SK-N-SH (cell line): ENCODE data around the gene LTBP1. TPM values are rescaled to one million over a fixed set of nuclear protein-coding genes. Genes with fewer than 3 reads are reported as not detected.

Source experiments
- CTCF ChIA-PET: fragments of 300-600, 350-600 bp; formaldehyde crosslinking; extraction: SDS; loops from one replicate; lab custom pipeline; 2021; lab: Yijun Ruan, JAX
- POLR2A ChIA-PET: fragments of 350-600 bp; sonication (Branson Sonifier 250); formaldehyde crosslinking; extraction: SDS; loops from one replicate; lab custom pipeline; 2020; ENCODE audit warnings: antibody characterized with exemption, inconsistent platforms; lab: Yijun Ruan, JAX
- DNase-seq: peaks from one replicate; pipeline ENCODE4 v3.0.0; 2012
- H2AFZ ChIP-seq: fragments of 200-600 bp; sonication (generic); 2 replicates; pipeline ENCODE4 v1.8.1; 2016; ENCODE audit warnings: antibody characterized with exemption, mild to moderate bottlenecking, low read depth
- H3F3A ChIP-seq: fragments of 200-600 bp; sonication (generic); replicated peaks from 2 replicates; pipeline ENCODE3; 2016; ENCODE audit warnings: antibody characterized with exemption, mild to moderate bottlenecking; ENCODE audit not compliant: insufficient read depth
- H3K27ac ChIP-seq, 2 experiments: fragments of 200-500 bp in 1 of 2; fragments of 200-600 bp in 1 of 2; sonication (Bioruptor generic) in 1 of 2; sonication (generic), shearing (Covaris generic) in 1 of 2; 2 replicates each; pipeline versions ENCODE4 v1.5.1 to v1.6.1; 2014 to 2016; ENCODE audit warnings: low read depth in 2 of 2, inconsistent platforms in 1 of 2, low read length in 1 of 2, mild to moderate bottlenecking in 1 of 2, mixed read lengths in 1 of 2
- H3K27me3 ChIP-seq: fragments of 200-600 bp; sonication (generic), shearing (Covaris generic); 2 replicates; pipeline ENCODE4 v1.6.1; 2016; ENCODE audit warnings: mixed run types; ENCODE audit not compliant: insufficient read depth
- H3K36me3 ChIP-seq, 2 experiments: fragments of 200-500 bp in 1 of 2; fragments of 200-600 bp in 1 of 2; sonication (Bioruptor generic) in 1 of 2; sonication (generic) in 1 of 2; replicated peaks in 1 of 2; 2 replicates each; pipeline versions ENCODE3 to v1.5.1; 2014 to 2016; ENCODE audit warnings: low read length in 1 of 2, mild to moderate bottlenecking in 1 of 2; ENCODE audit not compliant: insufficient read depth in 2 of 2, control insufficient read depth in 1 of 2
- H3K4me1 ChIP-seq, 2 experiments: fragments of 200-500 bp in 1 of 2; fragments of 200-600 bp in 1 of 2; sonication (Bioruptor generic) in 1 of 2; sonication (generic), shearing (Covaris generic) in 1 of 2; 2 replicates each; pipeline versions ENCODE4 v1.5.1 to v1.6.1; 2014 to 2016; ENCODE audit warnings: low read depth in 1 of 2, low read length in 1 of 2, mixed run types in 1 of 2; ENCODE audit not compliant: insufficient read depth in 2 of 2, control insufficient read depth in 1 of 2
- H3K4me2 ChIP-seq: fragments of 200-600 bp; sonication (generic), shearing (Covaris generic); 2 replicates; pipeline ENCODE4 v1.6.1; 2017; ENCODE audit warnings: mixed run types
- H3K4me3 ChIP-seq, 2 experiments: fragments of 200-500 bp in 1 of 2; fragments of 200-600 bp in 1 of 2; sonication (Bioruptor generic) in 1 of 2; sonication (generic), shearing (Covaris generic) in 1 of 2; 2 replicates each; pipeline versions ENCODE4 v1.5.1 to v1.8.1; 2014 to 2016; ENCODE audit warnings: low read depth in 2 of 2, inconsistent platforms in 1 of 2, low read length in 1 of 2, mild to moderate bottlenecking in 1 of 2, mixed read lengths in 1 of 2, moderate library complexity in 1 of 2
- H3K79me2 ChIP-seq: fragments of 200-600 bp; sonication (generic); 2 replicates; pipeline ENCODE4 v1.8.1; 2017; ENCODE audit warnings: mild to moderate bottlenecking; ENCODE audit not compliant: insufficient read depth
- H3K9ac ChIP-seq: fragments of 200-600 bp; sonication (generic); 2 replicates; pipeline ENCODE4 v1.6.1; 2017; ENCODE audit warnings: mixed run types
- H3K9me2 ChIP-seq: fragments of 200-600 bp; sonication (generic); 2 replicates; pipeline ENCODE4 v1.6.1; 2017; ENCODE audit warnings: mixed run types
- H3K9me3 ChIP-seq: fragments of 200-600 bp; sonication (generic); 2 replicates; pipeline ENCODE4 v1.6.1; 2017; ENCODE audit warnings: mixed run types, mild to moderate bottlenecking, moderate library complexity
- H4K20me1 ChIP-seq: fragments of 200-600 bp; sonication (generic); 2 replicates; pipeline ENCODE4 v1.6.1; 2017; ENCODE audit warnings: mild to moderate bottlenecking, mixed run types; ENCODE audit not compliant: insufficient read depth
- CHD2 ChIP-seq: fragments of 150-350 bp; IDR thresholded peaks from 2 replicates; pipeline ENCODE4 v1.6.1; 2018; ENCODE audit warnings: low read length; ENCODE audit not compliant: partially characterized antibody
- EP300 ChIP-seq, 2 experiments: IDR thresholded peaks; 2 replicates each; pipeline versions ENCODE4 v1.4.0 to v1.6.1; 2012; ENCODE audit warnings: borderline replicate concordance in 1 of 2, low read depth in 1 of 2, low read length in 1 of 2
- EZH2phosphoT487 ChIP-seq: fragments of 200-600 bp; sonication (generic); IDR thresholded peaks from 2 replicates; pipeline ENCODE4 v1.6.1; 2017; ENCODE audit warnings: low read depth, mixed run types, mild to moderate bottlenecking, antibody characterized with exemption, moderate library complexity, borderline replicate concordance
- FOSL2 ChIP-seq: IDR thresholded peaks from 2 replicates; pipeline ENCODE4 v1.4.0; 2012; ENCODE audit warnings: low read depth, mild to moderate bottlenecking, moderate library complexity, borderline replicate concordance
- FOXJ3 ChIP-seq: sonication (generic); formaldehyde crosslinking; IDR thresholded peaks from 2 replicates; pipeline ENCODE4 v1.5.1; 2020; ENCODE audit warnings: mild to moderate bottlenecking, missing genetic modification reagents
- FOXM1 ChIP-seq: IDR thresholded peaks from 2 replicates; pipeline ENCODE4 v1.4.0; 2012; ENCODE audit warnings: low read depth, mild to moderate bottlenecking
- GABPA ChIP-seq: IDR thresholded peaks from 2 replicates; pipeline ENCODE4 v1.4.0; 2012; ENCODE audit warnings: low read depth, mild to moderate bottlenecking
- JUND ChIP-seq: IDR thresholded peaks from 2 replicates; pipeline ENCODE4 v1.4.0; 2012
- MAX ChIP-seq: IDR thresholded peaks from 2 replicates; pipeline ENCODE4 v1.4.0; 2012; ENCODE audit warnings: low read depth
- MEF2A ChIP-seq: IDR thresholded peaks from 2 replicates; pipeline ENCODE4 v1.4.0; 2012; ENCODE audit warnings: low read depth, borderline replicate concordance
- MXI1 ChIP-seq: IDR thresholded peaks from 2 replicates; pipeline ENCODE4 v1.6.1; 2012; ENCODE audit warnings: mild to moderate bottlenecking, low read depth, low read length, improper control_type of control experiment
- PBX3 ChIP-seq: IDR thresholded peaks from 2 replicates; pipeline ENCODE4; 2012
- RCOR1 ChIP-seq: fragments of 150-350 bp; IDR thresholded peaks from 2 replicates; pipeline ENCODE4 v1.6.1; 2017; ENCODE audit warnings: antibody characterized with exemption, low read length
- RFX5 ChIP-seq: IDR thresholded peaks from 2 replicates; pipeline ENCODE4 v1.6.1; 2012; ENCODE audit warnings: mild to moderate bottlenecking, improper control_type of control experiment, low read length
- RXRA ChIP-seq: IDR thresholded peaks from 2 replicates; pipeline ENCODE4 v1.4.0; 2012; ENCODE audit warnings: low read depth, mild to moderate bottlenecking, borderline replicate concordance
- SIN3A ChIP-seq: IDR thresholded peaks from 2 replicates; pipeline ENCODE4 v1.6.1; 2012; ENCODE audit warnings: low read depth, mild to moderate bottlenecking, low read length, moderate library complexity, borderline replicate concordance
- SMC3 ChIP-seq: IDR thresholded peaks from 2 replicates; pipeline ENCODE4 v1.6.1; 2012; ENCODE audit warnings: low read depth, low read length, improper control_type of control experiment
- TAF1 ChIP-seq: IDR thresholded peaks from 2 replicates; pipeline ENCODE4 v1.6.1; 2012; ENCODE audit warnings: low read depth, mild to moderate bottlenecking, low read length, moderate library complexity, borderline replicate concordance
- TCF12 ChIP-seq: IDR thresholded peaks from 2 replicates; pipeline ENCODE4 v1.4.0; 2012
- USF2 ChIP-seq: fragments of 150-350 bp; IDR thresholded peaks from 2 replicates; pipeline ENCODE4 v1.6.1; 2017; ENCODE audit warnings: antibody characterized with exemption, low read length, low read depth, borderline replicate concordance
- YY1 ChIP-seq: IDR thresholded peaks from 2 replicates; pipeline ENCODE4 v1.4.0; 2012; ENCODE audit warnings: low read depth, mild to moderate bottlenecking
- ZBTB33 ChIP-seq: IDR thresholded peaks from 2 replicates; pipeline ENCODE4 v1.4.0; 2012; ENCODE audit warnings: low read depth, borderline replicate concordance
- WGBS: methylation state at CpG from one replicate; pipeline ENCODE4 v1.1.6; 2017; ENCODE audit warnings: low lambda C conversion rate; 5-methylcytosine and 5-hydroxymethylcytosine counted together
- polyA plus RNA-seq, 3 experiments: library from polyadenylated mRNA; depleted of rRNA; stranded (reverse); fragments of >200 nt; gene quantifications; 2 replicates each; pipeline ENCODE4 v1.2.3, GENCODE V29; 2012

The LTBP1 gene
- polyA plus RNA-seq, 1 of the 3 experiments (the other 2 are of a cell fraction) = 467 TPM

GRCh38 chr2:32952761-32953476 lies 6.2 kb downstream of the LTBP1 start:
- Histone ChIP-seq H3K79me2 (no peaks in the 10 kb centered on the region), H3K27ac (no peak overlapping the region), H3K27me3 (no peaks in the 10 kb centered on the region), H3K4me2 (no peak overlapping the region), H3K4me1 (no peaks in the 10 kb centered on the region; a peak in 1 of 4 replicates)
- no peak for DNase-seq
- TF ChIP-seq RFX5 = no peak
- no peak for TF ChIP-seq CHD2
- TF ChIP-seq USF2 = no peak
- TF ChIP-seq SIN3A = no peak
- no peak for TF ChIP-seq EP300 (IDR thresholded peaks at IDR 0.05; ENCODE audit: borderline replicate concordance in 1 of 2, low read depth in 1 of 2, low read length in 1 of 2)
- TF ChIP-seq PBX3 = no peak
- TF ChIP-seq TAF1 = no peak
- TF ChIP-seq JUND = no peak
- no peak for TF ChIP-seq EZH2phosphoT487
- TF ChIP-seq SMC3 = no peak
- no peak for TF ChIP-seq MEF2A
- no peak for TF ChIP-seq RXRA
- TF ChIP-seq MAX = no peak
- no peak for TF ChIP-seq GABPA
- no peak for TF ChIP-seq FOXM1
- TF ChIP-seq MXI1 = no peak
- TF ChIP-seq, all 33 proteins: peak for 0
- Histone ChIP-seq H2AFZ (no peak overlapping the region), H3K4me3 (no peak overlapping the region), H3K9me3 (no peaks in the 10 kb centered on the region), H3K9ac (no peak overlapping the region), H3F3A (no peaks in the 10 kb centered on the region), H4K20me1 (no peaks in the 10 kb centered on the region), H3K36me3 (no peaks in the 10 kb centered on the region), H3K9me2 (no peaks in the 10 kb centered on the region)
- WGBS = 40% methylated on average over 10 of the region's 10 CpGs
- ChIA-PET CTCF (interaction anchor here (1.4 kb wide), 1 partner anchor 16 kb away, joined by 3 read pairs; no protein-coding TSS in a partner anchor), POLR2A (no interaction called here)

- TF ChIP-seq TCF12 (no peak), FOXM1 (no peak), YY1 (no peak), SIN3A (no peak), FOSL2 (no peak), FOXJ3 (CRISPR knock-in tag) (no peak), MAX (no peak), TAF1 (no peak), RCOR1 (no peak), MEF2A (no peak), ZBTB33 (no peak)
- Histone ChIP-seq H3K27ac (no peak overlapping the region), H3K9me2 (no peaks in the 10 kb centered on the region), H2AFZ (no peak overlapping the region), H3K4me1 (no peaks in the 10 kb centered on the region), H4K20me1 (no peaks in the 10 kb centered on the region), H3F3A (no peaks in the 10 kb centered on the region), H3K27me3 (no peaks in the 10 kb centered on the region), H3K79me2 (no peaks in the 10 kb centered on the region), H3K4me2 (no peak overlapping the region), H3K4me3 (no peak overlapping the region), H3K9ac (no peak overlapping the region), H3K36me3 (no peaks in the 10 kb centered on the region), H3K9me3 (no peaks in the 10 kb centered on the region)
- ChIA-PET CTCF (interaction anchor here (1.1 to 1.4 kb wide), 3 partner anchors 10 to 15 kb away, joined by 3 to 5 read pairs (median 3); no protein-coding TSS in a partner anchor), POLR2A (no interaction called here)
- no peak for DNase-seq
- 65% methylated on average over 5 of the region's 5 CpGs for WGBS
Measured at GRCh38 chr2:32954206-32954605, 7.5 kb downstream of the LTBP1 start.
